NCI-H524 treated with DMSO at 0.1 percent for 48 hours (cell line): ENCODE data around the gene ZNF467.

Experiments used
- DNase-seq: peaks from one replicate; lab custom pipeline; 2025; lab: John Stamatoyannopoulos, UW

ZNF467 gene

GRCh38 chr7:149773446-149774236 is at the start of gene ZNF467:
Gene ZNF467, minus strand, starts transcription at chr7:149773588. Its CDS starts 2,556 bp downstream, at chr7:149771032.
- no peak for DNase-seq

GRCh38 chr7:149822353-149822943 is 49.1 kb upstream of the ZNF467 start:
- DNase-seq, result no peak

GRCh38 chr7:149821191-149822148 is 48.1 kb upstream of the ZNF467 start:
- DNase-seq, result no peak

GRCh38 chr7:149820622-149821190 is 47.3 kb upstream of the ZNF467 start:
- no peak for DNase-seq

GRCh38 chr7:149819961-149820340 is 46.6 kb upstream of the ZNF467 start:
- DNase-seq, result no peak

- DNase-seq, result no peak
These were observed 46.0 kb upstream of the ZNF467 start for GRCh38 chr7:149819141-149819960.

GRCh38 chr7:149818536-149818840 is 45.1 kb upstream of the ZNF467 start:
- no peak for DNase-seq

GRCh38 chr7:149817836-149818535 is 44.6 kb upstream of the ZNF467 start:
- no peak for DNase-seq

GRCh38 chr7:149817301-149817771 is 43.9 kb upstream of the ZNF467 start:
- no peak for DNase-seq

GRCh38 chr7:149816794-149817193 is 43.4 kb upstream of the ZNF467 start:
- DNase-seq, result no peak

GRCh38 chr7:149816267-149816751 is 42.9 kb upstream of the ZNF467 start:
- no peak for DNase-seq

- no peak for DNase-seq
These were observed 42.4 kb upstream of the ZNF467 start for GRCh38 chr7:149815661-149816266.

- no peak for DNase-seq
These were observed 41.7 kb upstream of the ZNF467 start for GRCh38 chr7:149815121-149815520.

- DNase-seq, result no peak
These were observed 41.1 kb upstream of the ZNF467 start for GRCh38 chr7:149814494-149814893.

GRCh38 chr7:149813254-149814035 is 40.1 kb upstream of the ZNF467 start:
- DNase-seq, result no peak

- no peak for DNase-seq
These were observed 38.6 kb upstream of the ZNF467 start for GRCh38 chr7:149811831-149812490.

- DNase-seq, result no peak
These were observed 37.8 kb upstream of the ZNF467 start for GRCh38 chr7:149811221-149811620.

GRCh38 chr7:149809215-149809614 is 35.8 kb upstream of the ZNF467 start:
- no peak for DNase-seq

GRCh38 chr7:149808311-149808710 is 34.9 kb upstream of the ZNF467 start:
- DNase-seq, result no peak
